Dedifferentiated amniotic fluid mesenchymal stem cell (primary cell): Measurements from ENCODE around the gene EVL.

Experiments
- DNase-seq: peaks from one replicate; pipeline ENCODE4 v3.0.0-alpha.2; 2016; ENCODE audit errors: extremely low spot score

EVL gene

GRCh38 chr14:100109594-100109955 lies 44.4 kb downstream of the EVL start:
- no peak for DNase-seq

- no peak for DNase-seq
Measured at GRCh38 chr14:100110816-100111215, 45.6 kb downstream of the EVL start.

GRCh38 chr14:100111931-100112704 lies 46.9 kb downstream of the EVL start:
- DNase-seq, result no peak

- DNase-seq, result no peak
Measured at GRCh38 chr14:100114109-100114765, 49.0 kb downstream of the EVL start.

- no peak for DNase-seq
Measured at GRCh38 chr14:100115236-100115635, 50.0 kb downstream of the EVL start.

- no peak for DNase-seq
Measured at GRCh38 chr14:100115726-100116125, 50.5 kb downstream of the EVL start.

- no peak for DNase-seq
Measured at GRCh38 chr14:100116134-100116533, 50.9 kb downstream of the EVL start.

GRCh38 chr14:100117026-100117425 lies 51.8 kb downstream of the EVL start:
- DNase-seq, result no peak

GRCh38 chr14:100117633-100118395 lies 52.6 kb downstream of the EVL start:
- DNase-seq, result no peak

- DNase-seq, result no peak
Measured at GRCh38 chr14:100118396-100119011, 53.3 kb downstream of the EVL start.

- DNase-seq, result no peak
Measured at GRCh38 chr14:100119251-100119650, 54.0 kb downstream of the EVL start.

- no peak for DNase-seq
Measured at GRCh38 chr14:100120522-100121269, 55.5 kb downstream of the EVL start.

- DNase-seq, result no peak
Measured at GRCh38 chr14:100121643-100122480, 56.6 kb downstream of the EVL start.

- DNase-seq, result no peak
Measured at GRCh38 chr14:100122481-100123223, 57.4 kb downstream of the EVL start.

GRCh38 chr14:100123618-100124017 lies 58.4 kb downstream of the EVL start:
- no peak for DNase-seq

GRCh38 chr14:100124551-100125088 lies 59.4 kb downstream of the EVL start:
- no peak for DNase-seq

- no peak for DNase-seq
Measured at GRCh38 chr14:100126401-100126800, 61.2 kb downstream of the EVL start.

GRCh38 chr14:100127853-100128455 lies 62.7 kb downstream of the EVL start:
- no peak for DNase-seq

GRCh38 chr14:100128688-100129087 lies 63.5 kb downstream of the EVL start:
- no peak for DNase-seq
